HS-5 (cell line): ENCODE data around the gene ABI2.
A peak's percentile ranks its signal among the peaks of the same experiment; 100 is the strongest.

Source experiments
- DNase-seq: peaks from one replicate; pipeline ENCODE4 v3.0.0-alpha.2; 2012; ENCODE audit warnings: low read depth

The ABI2 gene

DNA sequence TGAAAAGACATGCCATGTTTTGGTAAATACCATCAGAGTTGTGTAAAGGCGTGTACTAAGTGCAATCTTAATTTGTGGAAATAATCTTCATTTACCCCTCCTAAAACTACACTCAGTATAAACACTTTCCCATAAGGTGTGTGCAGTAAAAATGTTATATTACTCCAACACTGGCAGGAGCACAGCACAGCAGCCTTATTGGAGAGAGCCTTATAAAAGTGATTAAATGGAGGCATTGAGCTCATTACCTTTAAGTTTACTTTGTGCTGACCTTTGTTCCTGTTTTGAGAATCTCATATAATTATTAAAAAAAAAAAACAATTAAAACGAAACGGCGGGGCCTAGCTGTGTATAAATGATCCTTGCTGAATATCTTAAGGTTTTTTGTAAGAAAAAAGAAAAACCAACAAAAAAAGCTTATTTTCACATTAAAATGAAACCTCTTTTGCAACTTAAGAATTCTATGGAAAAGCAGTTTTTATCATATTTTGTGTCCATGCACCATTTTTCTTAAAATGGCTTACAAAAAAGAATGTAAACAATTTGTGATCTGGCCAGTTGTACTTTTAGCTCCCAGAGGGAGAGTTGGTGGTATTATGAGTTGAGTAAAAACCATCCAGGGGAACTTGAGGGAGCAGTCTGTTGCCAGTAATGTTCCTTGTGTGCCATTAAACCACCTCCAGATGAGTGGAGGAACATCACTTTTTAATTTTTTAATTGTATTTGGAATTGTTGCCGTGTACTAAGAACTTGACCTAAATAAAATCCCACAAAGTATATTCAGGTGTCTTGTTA, 103.4 kb downstream of the ABI2 start:
- no peak for DNase-seq

DNA sequence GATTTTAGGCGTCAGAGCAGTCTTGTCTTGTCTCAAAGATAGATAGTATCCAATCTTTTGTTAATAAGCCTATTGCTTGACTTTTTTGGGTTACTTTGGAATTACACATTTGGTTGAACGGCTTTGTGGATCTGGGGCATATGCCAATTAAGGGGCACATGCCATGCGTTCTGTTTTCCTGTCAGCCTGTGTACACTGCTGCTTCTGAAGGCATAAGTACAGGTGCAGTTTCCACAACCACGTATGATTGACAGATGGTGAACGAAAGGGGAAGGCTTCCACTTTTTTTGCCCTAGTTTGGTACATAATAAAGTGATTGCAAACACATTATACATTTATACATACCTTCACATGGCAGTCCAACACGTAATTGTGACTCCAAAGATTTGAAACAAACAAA, 104.6 kb downstream of the ABI2 start:
- DNase-seq, result no peak

DNA sequence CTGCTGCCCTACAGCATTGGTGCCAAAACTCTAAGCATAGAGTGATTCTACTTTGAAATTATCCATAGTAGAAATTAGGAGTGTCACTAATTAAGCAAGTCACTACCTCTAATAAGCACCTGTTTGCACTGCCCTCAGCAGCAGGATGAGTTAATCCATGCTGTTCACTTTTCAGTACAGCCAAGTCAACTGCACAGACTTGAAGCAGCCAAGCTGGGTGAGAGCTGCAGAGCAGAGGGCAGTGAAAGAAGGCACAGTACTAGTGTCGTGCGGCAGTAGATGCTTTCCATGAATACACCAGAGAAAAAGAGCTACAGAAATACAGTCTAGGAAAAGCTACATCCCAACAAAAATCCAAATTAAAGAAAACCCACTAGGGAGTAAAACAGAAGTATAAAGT, 108.3 kb downstream of the ABI2 start:
- DNase-seq, result no peak

DNA sequence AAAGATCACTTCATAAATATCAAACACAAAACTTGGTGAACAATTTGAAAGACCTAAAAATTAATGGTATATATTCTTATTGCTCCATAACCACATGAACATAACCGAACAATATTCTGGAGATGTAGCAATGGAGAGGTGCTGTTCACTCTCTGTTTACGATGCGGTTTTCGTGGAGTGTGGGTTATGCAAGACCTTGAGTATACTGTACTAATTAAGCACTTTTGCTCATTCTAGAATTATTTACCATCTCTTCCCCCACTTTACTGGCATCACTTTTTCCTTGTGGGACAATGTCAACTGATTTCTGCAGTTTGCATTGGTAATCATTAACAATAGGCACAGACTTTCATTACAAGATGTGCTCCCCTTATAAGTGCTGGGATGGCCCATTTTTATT, 109.3 kb downstream of the ABI2 start:
- no peak for DNase-seq

DNA sequence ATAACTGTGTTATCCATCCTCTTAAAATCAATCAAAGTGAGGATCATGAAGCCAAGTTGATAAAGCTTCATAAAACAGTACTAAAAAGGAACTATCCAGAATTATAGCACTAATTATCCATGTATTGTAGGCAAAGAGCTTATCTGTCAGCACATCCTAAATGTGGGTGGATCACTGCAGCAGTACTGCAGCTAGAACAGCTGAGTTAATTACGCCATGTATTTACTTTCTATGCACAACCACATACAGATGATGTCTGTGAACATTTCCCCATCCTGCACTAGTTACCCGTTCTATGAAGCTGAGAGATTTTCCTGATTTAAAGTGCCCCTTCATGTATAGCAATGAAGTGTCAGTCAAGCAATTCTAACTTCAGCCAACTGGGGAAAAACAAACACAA, 110.3 kb downstream of the ABI2 start:
- no peak for DNase-seq

DNA sequence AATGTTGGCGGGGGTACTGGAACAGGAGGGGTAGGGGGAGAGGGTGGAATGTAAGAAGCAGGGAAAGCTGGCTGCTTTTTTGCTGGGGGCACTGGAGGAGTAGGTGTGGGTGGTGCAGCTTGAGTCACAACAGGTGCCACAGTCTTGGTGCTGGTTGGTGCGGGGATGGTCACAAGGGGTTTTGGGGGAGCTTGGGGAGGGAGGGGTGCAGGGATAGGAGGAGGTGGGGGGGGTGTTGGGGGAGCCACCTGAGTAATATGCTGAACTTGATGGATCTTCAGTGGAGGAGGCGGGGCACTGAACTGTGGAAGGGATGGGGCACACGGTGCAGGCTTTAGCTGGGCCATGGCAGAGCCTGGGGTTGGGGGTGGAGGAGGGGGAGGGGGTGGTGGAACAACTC, 112.5 kb downstream of the ABI2 start:
- DNase-seq, result no peak

DNA sequence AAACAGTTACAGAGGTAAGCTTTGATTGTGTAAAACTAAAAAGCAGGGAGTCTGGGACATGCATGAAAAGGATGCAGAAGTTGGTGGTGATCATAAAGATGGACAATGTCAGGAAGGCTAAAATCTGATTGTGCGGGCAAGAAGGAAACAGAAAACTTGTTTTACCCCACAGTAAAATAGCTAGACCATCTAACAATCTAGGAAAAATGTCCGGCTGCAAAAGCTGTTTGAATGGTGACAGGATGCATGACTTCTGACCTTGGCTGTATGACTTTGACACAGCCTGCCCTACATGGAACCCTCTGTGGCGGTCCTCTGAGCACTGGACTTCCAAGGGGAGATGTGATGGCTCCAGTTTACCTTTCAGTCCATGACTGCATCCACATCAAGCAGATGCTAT, 113.3 kb downstream of the ABI2 start:
- no peak for DNase-seq

DNA sequence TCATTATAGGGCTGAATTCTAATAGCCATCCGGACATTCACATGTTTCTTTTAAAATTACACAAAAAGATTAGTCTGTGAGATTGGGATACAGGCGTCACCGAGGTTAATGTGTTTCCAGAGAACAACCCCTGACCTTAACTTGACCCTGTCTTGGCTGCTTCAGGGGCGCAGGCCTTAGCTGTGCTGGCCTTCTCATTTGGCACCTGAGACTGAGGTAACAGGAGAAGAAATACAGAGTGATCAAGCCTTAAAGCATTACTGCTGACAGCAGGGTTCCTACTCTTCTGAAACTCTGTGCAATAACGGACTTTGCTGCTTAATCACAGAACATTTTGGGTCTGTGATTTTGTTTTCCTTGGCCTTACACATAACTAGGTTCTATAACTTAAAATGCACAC, 114.3 kb downstream of the ABI2 start:
- DNase-seq, result no peak

DNA sequence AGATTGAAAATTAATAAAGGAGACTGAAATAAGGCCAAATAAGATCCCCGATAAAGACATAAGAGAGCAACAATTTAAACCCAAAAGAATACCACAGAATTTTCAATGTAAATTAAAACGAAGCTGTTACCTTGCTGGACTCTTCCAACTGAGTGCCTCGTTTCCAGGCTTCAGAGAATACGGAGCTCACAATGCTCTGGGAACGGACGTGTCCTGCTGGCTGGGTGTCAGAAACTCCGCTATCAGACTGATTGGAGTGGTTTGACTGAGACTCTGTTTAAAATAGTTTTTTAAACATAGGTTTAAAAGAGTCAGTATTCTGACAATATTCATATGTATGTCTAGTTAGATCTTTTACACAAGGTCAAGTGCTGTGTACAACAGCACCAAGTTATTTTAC, 116.5 kb downstream of the ABI2 start:
- DNase-seq, result no peak

DNA sequence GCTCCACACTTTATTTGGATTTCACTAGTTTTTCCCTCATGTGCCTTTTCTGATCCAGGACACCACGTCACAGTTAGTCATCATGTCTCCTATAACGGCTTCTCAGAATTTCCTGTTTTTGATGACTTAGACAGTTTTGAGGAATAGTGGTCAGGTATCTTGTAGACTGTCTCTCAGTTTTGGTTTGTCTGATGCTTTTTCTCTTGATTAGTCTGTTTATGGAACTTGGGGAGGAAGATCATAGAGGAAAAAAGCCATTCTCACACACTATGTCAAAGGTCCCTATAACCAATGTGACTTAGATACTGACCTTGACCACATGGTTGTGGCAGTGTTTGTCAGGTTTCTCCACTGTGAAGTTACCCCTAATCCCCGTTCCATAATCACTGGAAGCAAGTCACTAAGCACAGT, 117.9 kb downstream of the ABI2 start:
- peak; percentile 88 for DNase-seq

DNA sequence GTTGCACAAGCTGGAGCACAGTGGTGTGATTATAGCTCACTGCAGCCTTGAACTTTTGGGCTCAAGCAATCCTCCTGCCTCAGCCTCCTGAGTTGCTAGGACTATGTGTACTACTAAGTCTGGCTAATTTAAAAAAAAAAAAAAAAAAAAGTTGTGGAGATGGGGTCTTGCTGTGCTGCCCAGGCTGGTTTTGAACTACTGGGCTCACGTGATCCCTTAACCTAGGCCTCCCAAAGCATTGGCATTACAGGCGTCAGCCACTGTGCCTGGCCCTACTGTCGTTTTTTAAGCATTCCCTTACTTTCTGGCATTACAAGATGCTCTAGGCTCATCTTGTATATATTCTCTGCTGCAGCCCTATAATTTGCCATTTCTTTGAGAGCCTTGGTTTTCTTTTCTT, 118.6 kb downstream of the ABI2 start:
- DNase-seq, result no peak

DNA sequence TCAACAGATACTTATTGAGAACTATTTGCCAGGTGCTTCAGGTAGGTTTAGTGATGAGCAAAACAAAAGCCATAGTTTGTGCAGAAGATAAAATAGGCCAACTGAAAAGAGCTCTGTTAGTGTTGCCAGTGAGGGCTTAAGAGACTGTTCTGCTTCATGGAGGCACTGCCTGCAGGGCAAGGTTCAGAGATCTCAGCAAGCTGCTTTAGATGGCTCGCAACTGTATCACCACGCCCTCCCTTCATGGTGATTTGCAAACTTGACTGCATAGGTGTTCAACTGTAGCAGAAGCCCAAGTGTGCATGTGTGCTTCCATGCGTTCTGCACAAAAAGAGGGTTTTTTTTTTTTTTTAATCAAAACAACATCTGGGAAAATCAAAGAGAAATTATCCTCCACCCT, 122.4 kb downstream of the ABI2 start:
- DNase-seq, result no peak

- no peak for DNase-seq
Measured at GRCh38 chr2:203451011-203451410, 122.8 kb downstream of the ABI2 start.

DNA sequence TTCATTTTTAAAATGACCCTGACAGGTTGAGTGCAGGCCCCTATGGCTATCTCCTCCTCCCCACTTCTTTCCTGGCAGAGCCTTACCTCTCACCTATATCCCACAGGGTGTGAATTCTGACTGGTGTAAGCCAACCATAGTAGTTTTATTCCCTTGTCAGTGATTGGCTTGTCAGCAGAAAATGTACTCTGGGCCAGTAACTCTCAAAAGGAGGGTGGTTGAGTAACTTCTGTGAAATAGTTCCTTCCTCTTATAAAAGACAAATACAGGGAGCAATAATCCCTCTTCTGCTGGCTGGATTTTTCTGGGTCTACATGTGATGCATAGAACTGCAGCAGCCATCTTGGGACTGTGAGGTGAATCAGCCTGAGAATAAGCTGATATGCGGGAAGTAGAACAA, 123.5 kb downstream of the ABI2 start:
- no peak for DNase-seq

DNA sequence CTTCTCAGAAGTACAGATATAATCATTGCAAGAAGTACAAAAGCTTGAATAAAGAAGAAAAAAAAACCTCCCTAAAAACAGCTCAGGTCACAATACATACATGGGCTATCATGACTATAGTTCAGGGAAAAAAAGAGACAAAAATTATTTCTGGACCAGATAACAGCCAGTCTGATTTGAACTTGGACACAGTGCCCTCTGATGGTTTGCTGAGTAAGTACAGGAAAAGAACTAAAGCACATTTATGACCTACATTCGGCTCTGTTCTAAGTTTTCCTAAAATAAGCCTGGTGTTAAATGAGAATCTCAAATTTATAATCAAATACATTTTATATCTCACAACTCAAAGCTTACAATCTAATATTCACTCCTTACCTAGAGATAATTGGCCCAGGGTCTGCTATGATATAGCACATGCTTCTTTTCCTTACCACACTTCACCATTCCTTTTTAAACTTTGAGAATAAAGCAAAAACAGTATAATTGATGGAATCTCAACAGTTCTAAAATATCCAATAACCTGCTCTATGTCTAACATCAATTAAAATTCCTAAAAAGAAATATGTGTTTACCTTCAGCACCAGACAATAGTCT, 125.8 kb downstream of the ABI2 start:
- no peak for DNase-seq

- DNase-seq, result no peak
Measured at GRCh38 chr2:203455209-203455608, 127.0 kb downstream of the ABI2 start.

GRCh38 chr2:203461746-203462145, 133.6 kb downstream of the ABI2 start:
- DNase-seq, result no peak

DNA sequence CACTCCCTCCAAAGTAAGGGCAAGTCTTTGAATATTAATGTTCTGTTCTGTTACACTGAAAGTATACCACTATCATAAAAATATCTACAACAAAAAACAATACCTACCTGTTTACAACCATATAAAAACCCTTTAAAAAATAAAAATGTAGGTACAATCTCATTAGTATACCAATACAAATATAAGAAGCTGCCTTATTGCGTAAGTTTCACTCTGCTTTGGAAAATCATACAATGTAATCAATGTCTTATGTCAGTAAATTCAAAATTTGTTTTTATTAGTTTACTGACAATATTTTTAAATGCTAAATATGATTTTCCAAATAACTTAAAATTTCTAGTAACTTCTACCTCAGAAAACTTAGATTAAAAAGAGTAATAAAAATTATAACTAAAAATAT, 134.1 kb downstream of the ABI2 start:
- DNase-seq, result no peak

DNA sequence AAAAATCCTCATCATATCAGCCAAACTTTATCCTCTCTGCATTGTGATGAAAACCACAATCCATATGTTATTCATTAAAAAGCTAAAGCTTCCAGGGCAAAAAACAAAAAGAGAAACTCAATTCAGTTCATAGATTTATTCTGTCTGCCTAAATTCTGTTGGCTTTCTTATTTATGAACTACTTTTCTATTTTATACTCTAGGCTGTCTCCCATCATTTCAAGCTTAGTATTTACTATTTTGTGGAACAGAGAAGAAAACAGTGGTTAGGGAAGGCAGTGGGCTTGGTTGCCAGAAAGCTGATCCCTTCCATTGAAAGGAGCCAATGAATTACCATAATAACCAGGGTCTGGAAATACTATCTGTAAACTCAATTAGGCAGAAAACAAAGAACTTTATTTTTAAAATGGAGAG, 135.1 kb downstream of the ABI2 start:
- DNase-seq, result no peak

DNA sequence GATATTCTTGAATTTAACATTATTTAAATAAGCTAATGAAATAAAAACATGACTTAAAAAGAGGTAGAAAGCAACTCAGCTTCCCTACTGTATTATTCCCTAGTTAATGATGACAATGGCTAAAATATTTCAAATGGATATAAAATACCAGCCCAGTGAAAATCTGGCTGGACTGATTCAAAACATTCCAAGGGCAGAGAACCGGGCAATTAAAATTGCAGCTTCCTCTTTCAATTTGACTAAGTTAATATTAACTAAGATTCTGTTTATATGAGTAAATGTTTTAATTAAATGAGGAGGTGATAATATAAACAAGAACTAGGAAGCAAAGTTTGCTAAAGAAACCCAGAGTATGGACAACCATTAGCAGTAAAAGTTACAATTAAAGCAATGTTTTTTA, 141.4 kb downstream of the ABI2 start:
- DNase-seq, result no peak

DNA sequence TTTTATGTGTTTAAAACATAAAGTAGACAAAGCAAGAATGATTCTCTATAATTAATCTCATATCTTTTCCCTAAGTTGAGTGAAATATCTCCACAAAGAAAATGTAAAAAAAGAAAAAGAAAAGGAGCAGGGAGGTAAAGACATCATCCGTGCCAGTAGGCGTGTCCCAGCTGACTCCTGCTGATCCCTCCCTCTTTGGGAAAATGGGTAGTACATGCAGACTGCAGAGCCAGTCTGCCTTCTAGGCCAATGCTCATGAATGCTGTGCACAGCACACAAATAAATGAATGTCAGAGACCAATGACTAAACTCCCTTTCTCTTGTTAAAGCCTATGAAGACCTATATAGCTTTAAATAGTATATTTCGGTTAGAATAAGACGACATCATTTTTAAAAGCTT, 142.2 kb downstream of the ABI2 start:
- DNase-seq, result no peak

DNA sequence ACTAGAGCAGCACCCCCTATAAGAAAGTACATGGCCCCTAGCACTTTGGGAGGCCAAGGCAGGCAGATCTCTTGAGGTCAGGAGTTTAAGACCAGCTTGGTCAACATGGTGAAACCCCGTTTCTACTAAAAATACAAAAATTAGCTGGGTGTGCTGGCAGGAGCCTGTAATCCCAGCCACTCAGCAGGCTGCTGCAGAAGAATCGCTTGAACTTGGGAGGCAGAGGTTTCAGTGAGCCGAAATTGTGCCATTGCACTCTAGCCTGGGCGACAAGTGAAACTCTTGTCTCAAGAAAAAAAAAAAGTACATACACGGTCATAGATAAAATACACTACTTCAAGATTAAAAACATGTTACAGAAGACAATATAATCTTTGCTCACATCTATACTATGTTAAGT, 143.1 kb downstream of the ABI2 start:
- DNase-seq, result no peak

DNA sequence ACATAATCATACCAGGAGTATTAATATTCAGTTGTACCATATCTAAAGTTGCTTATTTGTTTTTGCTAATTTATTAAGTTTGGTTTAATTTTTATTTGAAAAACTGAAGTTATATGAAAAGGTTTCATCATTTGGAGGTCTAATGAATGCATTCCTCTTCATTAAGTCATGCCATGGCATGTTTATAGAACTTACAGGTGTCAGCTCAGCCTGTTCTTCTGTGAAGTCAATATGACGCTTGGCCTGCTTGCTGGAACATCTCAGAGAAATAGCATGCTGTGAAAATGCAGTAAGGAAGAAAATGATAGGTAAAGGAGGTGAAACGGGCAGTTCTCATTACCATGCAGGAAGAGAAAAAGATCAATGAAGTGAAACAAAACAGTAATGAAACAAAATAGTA, 148.7 kb downstream of the ABI2 start:
- DNase-seq, result no peak

- DNase-seq, result no peak
Measured at GRCh38 chr2:203480623-203481022, 152.4 kb downstream of the ABI2 start.
